WTC11 (cell line): Measurements from ENCODE around the gene RACGAP1. TPM values are rescaled to one million over a fixed set of nuclear protein-coding genes. Genes with fewer than 3 reads are reported as not detected.

Experiments
- ATAC-seq: fragments of 200-7000 bp; cut with Tn5 transposase; 2 replicates; pipeline ENCODE4 v1.10.0; 2021; ENCODE audit warnings: mild to moderate bottlenecking, moderate library complexity
- CTCF ChIA-PET: fragments of 300-600 bp; sonication (Branson Sonifier 250); formaldehyde crosslinking; loops from one replicate; lab custom pipeline; 2021; ENCODE audit warnings: antibody characterized with exemption; lab: Charles Lee
- POLR2A ChIA-PET: fragments of 350-600 bp; sonication (Branson Sonifier 250); formaldehyde crosslinking; loops from one replicate; lab custom pipeline; 2021; ENCODE audit warnings: antibody characterized with exemption; lab: Charles Lee
- DNase-seq: peaks from one replicate; pipeline ENCODE4 v3.0.0; 2021; ENCODE audit warnings: low spot score
- H3K27ac Mint-ChIP-seq: 2 replicates; pipeline ENCODE4 v1.8.0; 2021; ENCODE audit warnings: mixed read lengths
- H3K27me3 Mint-ChIP-seq: 2 replicates; pipeline ENCODE4 v1.8.0; 2021; ENCODE audit warnings: low read depth, mild to moderate bottlenecking, moderate library complexity, mixed read lengths
- H3K36me3 Mint-ChIP-seq: 2 replicates; pipeline ENCODE4 v1.8.0; 2021; ENCODE audit warnings: mixed read lengths
- H3K4me1 Mint-ChIP-seq: 2 replicates; pipeline ENCODE4 v1.8.0; 2022; ENCODE audit warnings: mixed read lengths
- H3K4me3 Mint-ChIP-seq: 2 replicates; pipeline ENCODE4 v1.8.0; 2021; ENCODE audit warnings: mild to moderate bottlenecking, moderate library complexity, mixed read lengths
- H3K9me3 Mint-ChIP-seq: 2 replicates; pipeline ENCODE4 v1.8.0; 2021; ENCODE audit warnings: mixed read lengths
- CBFB ChIP-seq: sonication (generic); formaldehyde crosslinking; IDR thresholded peaks from 2 replicates; pipeline ENCODE4 v1.8.1; 2022; ENCODE audit warnings: mild to moderate bottlenecking, low read depth, missing genetic modification reagents
- CREM ChIP-seq: sonication (generic); formaldehyde crosslinking; IDR thresholded peaks from 2 replicates; pipeline ENCODE4 v1.8.1; 2022; ENCODE audit warnings: mild to moderate bottlenecking, missing genetic modification reagents, moderate library complexity
- FOXJ3 ChIP-seq: sonication (generic); formaldehyde crosslinking; IDR thresholded peaks from 2 replicates; pipeline ENCODE4 v1.9.0; 2021; ENCODE audit warnings: missing genetic modification reagents, mild to moderate bottlenecking, borderline replicate concordance
- NFATC4 ChIP-seq: fragments of 250-450 bp; sonication (Bioruptor Pico); IDR thresholded peaks from 2 replicates; pipeline ENCODE4 v1.9.0; 2021; ENCODE audit warnings: mild to moderate bottlenecking
- NFYB ChIP-seq: sonication (generic); formaldehyde crosslinking; conservative IDR thresholded peaks from 2 replicates; pipeline ENCODE4 v1.8.0; 2022; ENCODE audit warnings: low read depth, missing genetic modification reagents
- NR2C2 ChIP-seq: sonication (generic); formaldehyde crosslinking; IDR thresholded peaks from 2 replicates; pipeline ENCODE4 v1.8.0; 2022; ENCODE audit warnings: mild to moderate bottlenecking, missing genetic modification reagents
- PRRX2 ChIP-seq: fragments of 250-450 bp; sonication (Bioruptor Pico); IDR thresholded peaks from 2 replicates; pipeline ENCODE4 v1.8.0; 2021; ENCODE audit warnings: mild to moderate bottlenecking
- RORB ChIP-seq: fragments of 250-450 bp; sonication (Bioruptor Pico); IDR thresholded peaks from 2 replicates; pipeline ENCODE4 v1.9.0; 2021; ENCODE audit warnings: mild to moderate bottlenecking
- SOX15 ChIP-seq: fragments of 250-450 bp; sonication (Bioruptor Pico); IDR thresholded peaks from 2 replicates; pipeline ENCODE4 v1.9.0; 2021; ENCODE audit warnings: mild to moderate bottlenecking
- TEAD1 ChIP-seq: sonication (generic); formaldehyde crosslinking; IDR thresholded peaks from 2 replicates; pipeline ENCODE4 v1.8.0; 2022; ENCODE audit warnings: mild to moderate bottlenecking, missing genetic modification reagents
- TEAD4 ChIP-seq: sonication (generic); formaldehyde crosslinking; IDR thresholded peaks from 2 replicates; pipeline ENCODE4 v1.8.0; 2022; ENCODE audit warnings: mild to moderate bottlenecking, missing genetic modification reagents
- ZBTB21 ChIP-seq: sonication (generic); formaldehyde crosslinking; IDR thresholded peaks from 2 replicates; pipeline ENCODE4 v1.8.1; 2023; ENCODE audit warnings: mild to moderate bottlenecking, missing genetic modification reagents, borderline replicate concordance
- total RNA-seq: library from RNA; stranded (reverse); gene quantifications from 3 replicates; pipeline ENCODE4 v1.2.3, GENCODE V29; 2021
- TF ChIP-seq, protein P1 (sequence below): sonication (generic); formaldehyde crosslinking; IDR thresholded peaks from 2 replicates; pipeline ENCODE4 v1.8.0; 2022; ENCODE audit warnings: mild to moderate bottlenecking, missing genetic modification reagents
- TF ChIP-seq, protein P2 (sequence below): fragments of 250-450 bp; sonication (Bioruptor Pico); IDR thresholded peaks from 2 replicates; pipeline ENCODE4 v1.9.0; 2021; ENCODE audit warnings: mild to moderate bottlenecking
- TF ChIP-seq, protein P3 (sequence below): fragments of 250-450 bp; sonication (Bioruptor Pico); IDR thresholded peaks from 2 replicates; pipeline ENCODE4 v1.8.0; 2021; ENCODE audit warnings: mild to moderate bottlenecking
- TF ChIP-seq, protein P4 (sequence below): fragments of 250-450 bp; sonication (Bioruptor Pico); IDR thresholded peaks from 2 replicates; pipeline ENCODE4 v2.1.2; 2022; ENCODE audit warnings: mild to moderate bottlenecking, moderate library complexity
- TF ChIP-seq, protein P5 (sequence below): sonication (generic); formaldehyde crosslinking; IDR thresholded peaks from 2 replicates; pipeline ENCODE4 v1.8.1; 2022; ENCODE audit warnings: missing genetic modification reagents, borderline replicate concordance
- TF ChIP-seq, protein P6 (sequence below): sonication (generic); formaldehyde crosslinking; IDR thresholded peaks from 2 replicates; pipeline ENCODE4 v1.8.0; 2022; ENCODE audit warnings: mild to moderate bottlenecking, missing genetic modification reagents
- TF ChIP-seq, protein P7 (sequence below): fragments of 200-600 bp; IDR thresholded peaks from 2 replicates; pipeline ENCODE4 v1.8.0; 2022; ENCODE audit warnings: antibody characterized with exemption
- TF ChIP-seq, protein P8 (sequence below): sonication (generic); formaldehyde crosslinking; IDR thresholded peaks from 2 replicates; pipeline ENCODE4 v1.8.1; 2023; ENCODE audit warnings: mild to moderate bottlenecking, moderate library complexity, missing genetic modification reagents
- TF ChIP-seq, protein P9 (sequence below): fragments of 250-450 bp; sonication (Bioruptor Pico); IDR thresholded peaks from 2 replicates; pipeline ENCODE4 v1.9.0; 2021; ENCODE audit warnings: moderate library complexity, mild to moderate bottlenecking, inconsistent platforms, borderline replicate concordance

RACGAP1 gene
- total RNA-seq, 1 experiment from 2014 or later = 87.7 TPM

DNA sequence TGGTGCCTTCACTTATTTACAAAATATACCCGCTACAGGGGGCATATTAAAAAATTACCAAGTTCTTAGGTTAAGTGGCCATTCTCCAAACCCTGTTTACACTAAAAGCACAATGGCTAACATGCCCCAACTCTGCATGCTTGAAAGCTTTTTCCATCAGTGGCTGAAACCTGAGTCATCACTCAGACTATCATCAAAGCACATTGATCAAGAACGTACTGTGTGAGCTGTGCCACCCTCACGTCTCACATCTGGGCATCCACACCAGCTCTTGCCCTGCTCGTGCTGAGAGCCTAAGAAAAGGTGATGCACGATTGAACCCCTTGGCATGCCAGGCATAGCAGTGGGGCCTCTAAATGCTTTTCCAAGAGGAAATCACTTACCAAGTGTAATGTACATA is 39.3 kb downstream of the RACGAP1 start (continued):
- TF ChIP-seq, protein P1, sequence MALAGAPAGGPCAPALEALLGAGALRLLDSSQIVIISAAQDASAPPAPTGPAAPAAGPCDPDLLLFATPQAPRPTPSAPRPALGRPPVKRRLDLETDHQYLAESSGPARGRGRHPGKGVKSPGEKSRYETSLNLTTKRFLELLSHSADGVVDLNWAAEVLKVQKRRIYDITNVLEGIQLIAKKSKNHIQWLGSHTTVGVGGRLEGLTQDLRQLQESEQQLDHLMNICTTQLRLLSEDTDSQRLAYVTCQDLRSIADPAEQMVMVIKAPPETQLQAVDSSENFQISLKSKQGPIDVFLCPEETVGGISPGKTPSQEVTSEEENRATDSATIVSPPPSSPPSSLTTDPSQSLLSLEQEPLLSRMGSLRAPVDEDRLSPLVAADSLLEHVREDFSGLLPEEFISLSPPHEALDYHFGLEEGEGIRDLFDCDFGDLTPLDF (CRISPR knock-in tag) = no peak
- TF ChIP-seq, protein P2, sequence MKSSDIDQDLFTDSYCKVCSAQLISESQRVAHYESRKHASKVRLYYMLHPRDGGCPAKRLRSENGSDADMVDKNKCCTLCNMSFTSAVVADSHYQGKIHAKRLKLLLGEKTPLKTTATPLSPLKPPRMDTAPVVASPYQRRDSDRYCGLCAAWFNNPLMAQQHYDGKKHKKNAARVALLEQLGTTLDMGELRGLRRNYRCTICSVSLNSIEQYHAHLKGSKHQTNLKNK = no peak

DNA sequence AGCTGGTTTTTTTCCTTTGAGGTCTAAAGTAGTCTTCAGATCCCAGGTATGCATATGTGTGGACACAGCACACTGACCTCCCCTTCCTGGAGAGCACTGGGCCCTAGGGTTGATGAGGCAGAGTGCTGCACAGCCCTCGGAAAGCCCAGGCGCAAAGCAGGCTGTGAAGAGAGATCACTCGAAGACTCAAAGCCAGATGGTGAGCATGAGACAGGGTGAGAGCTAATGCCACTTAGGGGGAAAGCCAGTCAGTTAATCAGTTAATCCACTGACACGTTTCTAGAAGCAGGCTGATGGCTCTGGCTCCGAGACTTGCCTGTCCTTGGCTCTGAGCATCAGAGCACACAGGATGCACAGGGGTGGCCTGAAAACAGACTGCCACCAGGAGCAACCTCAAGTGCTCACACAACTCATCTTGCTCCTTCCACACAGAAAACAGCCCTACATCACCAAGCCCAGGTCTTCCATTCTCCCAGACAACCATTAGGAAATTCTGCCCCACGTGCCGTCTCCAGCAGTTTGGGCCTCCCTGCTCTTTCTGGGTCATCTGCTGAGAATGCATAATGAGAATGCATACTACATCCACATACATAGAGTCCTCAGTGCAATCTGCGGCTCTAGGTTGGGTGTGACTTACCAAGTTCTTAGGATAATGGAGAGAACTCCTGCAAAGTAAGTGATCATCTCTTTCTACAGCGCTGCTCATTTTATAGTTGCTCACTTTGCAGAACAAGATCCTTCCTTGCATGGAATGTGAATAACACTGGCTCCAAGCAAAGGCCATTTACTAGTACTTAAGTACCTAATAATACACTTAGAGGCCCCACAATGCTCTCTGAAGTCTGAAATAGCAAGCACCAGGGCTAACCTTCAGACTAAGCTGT is 40.6 kb downstream of the RACGAP1 start:
- no peak for DNase-seq
- no peaks in the 10 kb centered on the region for H3K27me3 Mint-ChIP-seq
- H3K4me3 Mint-ChIP-seq = no peak overlapping the region
- ChIA-PET POLR2A (no interaction called here), CTCF (interaction anchor here (0.6 to 4.4 kb wide), 7 partner anchors 18 to 126 kb away, joined by 3 to 35 read pairs (median 5); no protein-coding TSS in a partner anchor)
- ATAC-seq = no peak
- H3K9me3 Mint-ChIP-seq = no peaks in the 10 kb centered on the region
- peaks cover 22% of the 10 kb centered on the region for H3K36me3 Mint-ChIP-seq
- H3K27ac Mint-ChIP-seq = peak overlapping the region; percentile 54
- TF ChIP-seq CBFB (no peak), SOX15 (CRISPR knock-in tag) (no peak), CREM (CRISPR knock-in tag) (no peak), NFATC4 (no peak), TEAD1 (CRISPR knock-in tag) (no peak), NFYB (CRISPR knock-in tag) (no peak), ZBTB21 (CRISPR knock-in tag) (no peak)
- TF ChIP-seq, protein P3, sequence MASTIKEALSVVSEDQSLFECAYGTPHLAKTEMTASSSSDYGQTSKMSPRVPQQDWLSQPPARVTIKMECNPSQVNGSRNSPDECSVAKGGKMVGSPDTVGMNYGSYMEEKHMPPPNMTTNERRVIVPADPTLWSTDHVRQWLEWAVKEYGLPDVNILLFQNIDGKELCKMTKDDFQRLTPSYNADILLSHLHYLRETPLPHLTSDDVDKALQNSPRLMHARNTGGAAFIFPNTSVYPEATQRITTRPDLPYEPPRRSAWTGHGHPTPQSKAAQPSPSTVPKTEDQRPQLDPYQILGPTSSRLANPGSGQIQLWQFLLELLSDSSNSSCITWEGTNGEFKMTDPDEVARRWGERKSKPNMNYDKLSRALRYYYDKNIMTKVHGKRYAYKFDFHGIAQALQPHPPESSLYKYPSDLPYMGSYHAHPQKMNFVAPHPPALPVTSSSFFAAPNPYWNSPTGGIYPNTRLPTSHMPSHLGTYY (CRISPR knock-in tag) = no peak
- TF ChIP-seq, protein P4, sequence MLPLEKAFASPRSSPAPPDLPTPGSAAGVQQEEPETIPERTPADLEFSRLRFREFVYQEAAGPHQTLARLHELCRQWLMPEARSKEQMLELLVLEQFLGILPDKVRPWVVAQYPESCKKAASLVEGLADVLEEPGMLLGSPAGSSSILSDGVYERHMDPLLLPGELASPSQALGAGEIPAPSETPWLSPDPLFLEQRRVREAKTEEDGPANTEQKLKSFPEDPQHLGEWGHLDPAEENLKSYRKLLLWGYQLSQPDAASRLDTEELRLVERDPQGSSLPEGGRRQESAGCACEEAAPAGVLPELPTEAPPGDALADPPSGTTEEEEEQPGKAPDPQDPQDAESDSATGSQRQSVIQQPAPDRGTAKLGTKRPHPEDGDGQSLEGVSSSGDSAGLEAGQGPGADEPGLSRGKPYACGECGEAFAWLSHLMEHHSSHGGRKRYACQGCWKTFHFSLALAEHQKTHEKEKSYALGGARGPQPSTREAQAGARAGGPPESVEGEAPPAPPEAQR (CRISPR knock-in tag) = no peak
- TF ChIP-seq, protein P5, sequence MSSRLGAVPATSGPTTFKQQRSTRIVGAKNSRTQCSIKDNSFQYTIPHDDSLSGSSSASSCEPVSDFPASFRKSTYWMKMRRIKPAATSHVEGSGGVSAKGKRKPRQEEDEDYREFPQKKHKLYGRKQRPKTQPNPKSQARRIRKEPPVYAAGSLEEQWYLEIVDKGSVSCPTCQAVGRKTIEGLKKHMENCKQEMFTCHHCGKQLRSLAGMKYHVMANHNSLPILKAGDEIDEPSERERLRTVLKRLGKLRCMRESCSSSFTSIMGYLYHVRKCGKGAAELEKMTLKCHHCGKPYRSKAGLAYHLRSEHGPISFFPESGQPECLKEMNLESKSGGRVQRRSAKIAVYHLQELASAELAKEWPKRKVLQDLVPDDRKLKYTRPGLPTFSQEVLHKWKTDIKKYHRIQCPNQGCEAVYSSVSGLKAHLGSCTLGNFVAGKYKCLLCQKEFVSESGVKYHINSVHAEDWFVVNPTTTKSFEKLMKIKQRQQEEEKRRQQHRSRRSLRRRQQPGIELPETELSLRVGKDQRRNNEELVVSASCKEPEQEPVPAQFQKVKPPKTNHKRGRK (CRISPR knock-in tag) = no peak
- TF ChIP-seq, protein P6, sequence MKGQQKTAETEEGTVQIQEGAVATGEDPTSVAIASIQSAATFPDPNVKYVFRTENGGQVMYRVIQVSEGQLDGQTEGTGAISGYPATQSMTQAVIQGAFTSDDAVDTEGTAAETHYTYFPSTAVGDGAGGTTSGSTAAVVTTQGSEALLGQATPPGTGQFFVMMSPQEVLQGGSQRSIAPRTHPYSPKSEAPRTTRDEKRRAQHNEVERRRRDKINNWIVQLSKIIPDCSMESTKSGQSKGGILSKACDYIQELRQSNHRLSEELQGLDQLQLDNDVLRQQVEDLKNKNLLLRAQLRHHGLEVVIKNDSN (CRISPR knock-in tag) = no peak
- H3K4me1 Mint-ChIP-seq = peaks cover 18% of the 10 kb centered on the region

DNA sequence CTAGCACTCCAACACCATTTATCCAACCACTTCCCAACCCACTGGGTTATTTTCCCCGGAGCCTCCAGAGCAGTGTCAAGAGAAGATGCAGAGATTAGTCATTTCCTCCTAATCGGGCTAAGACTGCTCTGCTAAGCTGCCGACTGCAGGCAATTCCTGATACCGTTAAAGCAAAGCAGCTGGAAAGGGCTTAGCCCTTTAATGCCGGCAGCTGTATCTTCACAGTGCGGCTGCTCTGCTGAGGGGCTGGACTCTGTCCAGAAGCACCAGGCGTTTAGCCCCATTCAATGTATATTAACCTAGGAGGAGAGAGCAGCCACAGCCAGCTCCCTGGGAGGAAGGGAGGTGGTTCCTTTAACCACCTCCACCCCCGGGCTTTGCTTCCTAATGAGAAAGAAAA is 41.4 kb downstream of the RACGAP1 start:
- DNase-seq = no peak
- Mint-ChIP-seq H3K27ac (no peak overlapping the region), H3K4me3 (no peak overlapping the region)
- TF ChIP-seq NR2C2 = no peak
- no peak for TF ChIP-seq RORB (CRISPR knock-in tag)
- TF ChIP-seq TEAD4 = no peak
- TF ChIP-seq, protein P7, sequence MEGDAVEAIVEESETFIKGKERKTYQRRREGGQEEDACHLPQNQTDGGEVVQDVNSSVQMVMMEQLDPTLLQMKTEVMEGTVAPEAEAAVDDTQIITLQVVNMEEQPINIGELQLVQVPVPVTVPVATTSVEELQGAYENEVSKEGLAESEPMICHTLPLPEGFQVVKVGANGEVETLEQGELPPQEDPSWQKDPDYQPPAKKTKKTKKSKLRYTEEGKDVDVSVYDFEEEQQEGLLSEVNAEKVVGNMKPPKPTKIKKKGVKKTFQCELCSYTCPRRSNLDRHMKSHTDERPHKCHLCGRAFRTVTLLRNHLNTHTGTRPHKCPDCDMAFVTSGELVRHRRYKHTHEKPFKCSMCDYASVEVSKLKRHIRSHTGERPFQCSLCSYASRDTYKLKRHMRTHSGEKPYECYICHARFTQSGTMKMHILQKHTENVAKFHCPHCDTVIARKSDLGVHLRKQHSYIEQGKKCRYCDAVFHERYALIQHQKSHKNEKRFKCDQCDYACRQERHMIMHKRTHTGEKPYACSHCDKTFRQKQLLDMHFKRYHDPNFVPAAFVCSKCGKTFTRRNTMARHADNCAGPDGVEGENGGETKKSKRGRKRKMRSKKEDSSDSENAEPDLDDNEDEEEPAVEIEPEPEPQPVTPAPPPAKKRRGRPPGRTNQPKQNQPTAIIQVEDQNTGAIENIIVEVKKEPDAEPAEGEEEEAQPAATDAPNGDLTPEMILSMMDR = no peak
- TF ChIP-seq, protein P8, sequence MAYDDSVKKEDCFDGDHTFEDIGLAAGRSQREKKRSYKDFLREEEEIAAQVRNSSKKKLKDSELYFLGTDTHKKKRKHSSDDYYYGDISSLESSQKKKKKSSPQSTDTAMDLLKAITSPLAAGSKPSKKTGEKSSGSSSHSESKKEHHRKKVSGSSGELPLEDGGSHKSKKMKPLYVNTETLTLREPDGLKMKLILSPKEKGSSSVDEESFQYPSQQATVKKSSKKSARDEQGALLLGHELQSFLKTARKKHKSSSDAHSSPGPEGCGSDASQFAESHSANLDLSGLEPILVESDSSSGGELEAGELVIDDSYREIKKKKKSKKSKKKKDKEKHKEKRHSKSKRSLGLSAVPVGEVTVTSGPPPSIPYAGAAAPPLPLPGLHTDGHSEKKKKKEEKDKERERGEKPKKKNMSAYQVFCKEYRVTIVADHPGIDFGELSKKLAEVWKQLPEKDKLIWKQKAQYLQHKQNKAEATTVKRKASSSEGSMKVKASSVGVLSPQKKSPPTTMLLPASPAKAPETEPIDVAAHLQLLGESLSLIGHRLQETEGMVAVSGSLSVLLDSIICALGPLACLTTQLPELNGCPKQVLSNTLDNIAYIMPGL = no peak
- TF ChIP-seq PRRX2 = no peak
- TF ChIP-seq FOXJ3 (CRISPR knock-in tag) = no peak
- TF ChIP-seq, protein P9, sequence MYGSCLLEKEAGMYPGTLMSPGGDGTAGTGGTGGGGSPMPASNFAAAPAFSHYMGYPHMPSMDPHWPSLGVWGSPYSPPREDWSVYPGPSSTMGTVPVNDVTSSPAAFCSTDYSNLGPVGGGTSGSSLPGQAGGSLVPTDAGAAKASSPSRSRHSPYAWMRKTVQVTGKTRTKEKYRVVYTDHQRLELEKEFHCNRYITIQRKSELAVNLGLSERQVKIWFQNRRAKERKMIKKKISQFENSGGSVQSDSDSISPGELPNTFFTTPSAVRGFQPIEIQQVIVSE (CRISPR knock-in tag) = no peak

More for the DNA sequence above, 41.4 kb downstream of the RACGAP1 start:
- POLR2A ChIA-PET = no interaction called here
- no peak for ATAC-seq
- Mint-ChIP-seq H3K4me1 (peaks cover 26% of the 10 kb centered on the region), H3K36me3 (peaks cover 13% of the 10 kb centered on the region), H3K9me3 (no peaks in the 10 kb centered on the region), H3K27me3 (no peaks in the 10 kb centered on the region)
- CTCF ChIA-PET = interaction anchor here (0.8 to 4.4 kb wide), 4 partner anchors 17 to 73 kb away, joined by 3 to 35 read pairs (median 6); no protein-coding TSS in a partner anchor
